NCI-H748 (cell line): Measurements from ENCODE around the gene NRP1.
"Not testable (repeated sequence)": the region's sequence is repeated elsewhere in the genome, so short reads cannot be mapped to it uniquely, and the experiment has no call there.

Experiments
- DNase-seq: peaks from one replicate; lab custom pipeline; 2025; ENCODE audit not compliant: unreplicated experiment; lab: John Stamatoyannopoulos, UW

NRP1 gene

GRCh38 chr10:33240931-33241330, 93.5 kb downstream of the NRP1 start:
- no peak for DNase-seq

GRCh38 chr10:33240258-33240657, 94.2 kb downstream of the NRP1 start:
- DNase-seq: no peak

GRCh38 chr10:33239257-33239656, 95.2 kb downstream of the NRP1 start:
- no peak for DNase-seq

GRCh38 chr10:33238643-33239042, 95.8 kb downstream of the NRP1 start:
- DNase-seq: no peak

- no peak for DNase-seq
Measured at GRCh38 chr10:33237736-33238624, 96.5 kb downstream of the NRP1 start.

- no peak for DNase-seq
Measured at GRCh38 chr10:33236916-33237315, 97.6 kb downstream of the NRP1 start.

GRCh38 chr10:33235951-33236350, 98.5 kb downstream of the NRP1 start:
- DNase-seq: no peak

GRCh38 chr10:33235251-33235884, 99.1 kb downstream of the NRP1 start:
- DNase-seq: no peak

GRCh38 chr10:33234831-33235237, 99.6 kb downstream of the NRP1 start:
- DNase-seq: no peak

GRCh38 chr10:33233635-33234034, 100.8 kb downstream of the NRP1 start:
- no peak for DNase-seq

GRCh38 chr10:33233221-33233620, 101.2 kb downstream of the NRP1 start:
- DNase-seq: no peak

- DNase-seq: no peak
Measured at GRCh38 chr10:33231621-33232350, 102.7 kb downstream of the NRP1 start.

- no peak for DNase-seq
Measured at GRCh38 chr10:33229949-33230267, 104.6 kb downstream of the NRP1 start.

GRCh38 chr10:33229252-33229948, 105.1 kb downstream of the NRP1 start:
- DNase-seq: no peak

GRCh38 chr10:33228426-33228825, 106.0 kb downstream of the NRP1 start:
- no peak for DNase-seq

GRCh38 chr10:33227489-33227888, 107.0 kb downstream of the NRP1 start:
- DNase-seq: no peak

GRCh38 chr10:33224251-33224965, 110.1 kb downstream of the NRP1 start:
- no peak for DNase-seq

GRCh38 chr10:33223326-33224000, 111.0 kb downstream of the NRP1 start:
- DNase-seq: no peak

GRCh38 chr10:33222304-33222703, 112.2 kb downstream of the NRP1 start:
- not testable (repeated sequence) for DNase-seq

GRCh38 chr10:33217854-33218253, 116.6 kb downstream of the NRP1 start:
- no peak for DNase-seq
